Kidney (tissue), 14 donors: Measurements from ENCODE around the gene PLA2G4B. TPM values are rescaled to one million over a fixed set of nuclear protein-coding genes. Genes with fewer than 3 reads are reported as not detected.

Experiments
- DNase-seq, 5 donors: peaks; one replicate each; pipeline ENCODE4 v3.0.0-alpha.2; 2013 to 2020
- FAIRE-seq: peaks from 2 replicates; lab custom pipeline; 2012; peaks lifted over from hg19 to GRCh38; lab: Jason Lieb, UNC
- H3K27ac ChIP-seq, 2 donors: one replicate each; pipeline ENCODE4 v1.7.0; 2013; ENCODE audit warnings: low read depth in 2 of 2, low read length in 2 of 2, inconsistent platforms in 1 of 2
- H3K27me3 ChIP-seq: one replicate; pipeline ENCODE4 v1.7.1; 2013; ENCODE audit warnings: low read length, inconsistent platforms; ENCODE audit not compliant: control insufficient read depth, insufficient read depth
- H3K36me3 ChIP-seq, 3 donors: one replicate each; pipeline versions ENCODE4 v1.7.0 to v1.7.1; 2013; ENCODE audit warnings: low read length in 3 of 3, control low read depth in 1 of 3, inconsistent platforms in 1 of 3; ENCODE audit not compliant: insufficient read depth in 3 of 3, control insufficient read depth in 2 of 3
- H3K4me1 ChIP-seq, 3 donors: one replicate each; pipeline versions ENCODE4 v1.7.0 to v1.7.1; 2013; ENCODE audit warnings: low read length in 3 of 3, inconsistent platforms in 1 of 3, low read depth in 1 of 3; ENCODE audit not compliant: control insufficient read depth in 2 of 3, insufficient read depth in 2 of 3
- H3K4me3 ChIP-seq, 3 donors: one replicate each; pipeline versions ENCODE4 v1.7.0 to v1.8.1; 2013; ENCODE audit warnings: low read length in 3 of 3, control low read depth in 1 of 3, inconsistent platforms in 1 of 3
- H3K9ac ChIP-seq, 3 donors: one replicate each; pipeline versions ENCODE4 v1.7.0 to v1.7.1; 2013; ENCODE audit warnings: low read length in 3 of 3, control low read depth in 1 of 3, inconsistent platforms in 1 of 3
- H3K9me3 ChIP-seq, 3 donors: one replicate each; pipeline versions ENCODE4 v1.7.0 to v1.7.1; 2013; ENCODE audit warnings: low read length in 3 of 3, control low read depth in 1 of 3, inconsistent platforms in 1 of 3; ENCODE audit not compliant: control insufficient read depth in 2 of 3, insufficient read depth in 1 of 3
- CTCF ChIP-seq: IDR thresholded peaks from 3 replicates; pipeline ENCODE4 v1.5.1; 2012; ENCODE audit warnings: mild to moderate bottlenecking, moderate library complexity, borderline replicate concordance; ENCODE audit not compliant: insufficient read depth; ENCODE audit errors: extremely low read depth
- intact Hi-C: fragments of 100-400 bp; cut with DNase I; formaldehyde crosslinking; loops from one replicate; pipeline ENCODE4 v1.11.1; 2022
- polyA plus RNA-seq: library from polyadenylated mRNA; stranded (reverse); fragments of 350-450 nt; fragmentation: Illumina TruSeq; extraction: RNeasy Lipid Tissue Mini Kit (QIAGEN cat#74804); gene quantifications from one replicate; pipeline ENCODE4 v1.2.3, GENCODE V29; 2014; ENCODE audit warnings: low read depth, low replicate concordance; ENCODE audit not compliant: insufficient read depth
- total RNA-seq: library from RNA; stranded (reverse); fragmentation: NEBNext Ultra II Directional; extraction: Animal tissue kit (Norgen Biotek cat#: 25700); gene quantifications from one replicate; pipeline ENCODE4 v1.2.1, GENCODE V29; 2021
- donor health status: control.
- donor health status: control.
- donor health status: control.
- donor health status: control.
- donor health status: control.
- donor health status: DM: yes; HTN: yes; CAD: no.
- donor health status: Normal renal cell carcinoma (clear cell type).

Gene PLA2G4B
- total and polyA plus RNA-seq, 2 donors from 2014 or later, result 4.8 to 8.3 TPM

DNA sequence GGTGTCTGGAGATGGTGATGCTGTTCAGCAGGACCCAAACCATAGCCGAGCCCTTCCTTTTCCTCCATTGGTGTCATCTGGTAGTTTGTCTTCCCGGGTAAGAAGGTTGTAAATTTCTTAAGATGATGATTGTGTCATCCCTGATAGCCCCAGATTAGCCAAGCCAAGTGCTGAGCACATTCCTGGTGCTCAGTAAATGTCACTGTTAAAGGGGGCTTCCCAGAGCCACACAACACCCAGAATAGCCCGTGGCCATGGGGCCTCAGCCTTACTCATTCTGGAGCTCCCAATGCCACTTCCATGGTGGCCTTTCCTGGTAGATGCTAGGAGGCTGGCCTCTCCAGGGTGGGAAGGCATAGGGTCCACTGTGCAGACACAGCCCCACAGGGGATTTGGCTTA, 4.6 kb upstream of the PLA2G4B start:
- FAIRE-seq (no peak), DNase-seq (no peak)
- intact Hi-C loops, result no loop called here
- no peak overlapping the region for H3K9ac ChIP-seq
- no peaks in the 10 kb centered on the region for H3K9me3 ChIP-seq
- H3K4me1 ChIP-seq, result peaks cover 0 to under 1% (median 0%) of the 10 kb centered on the region in 3 donors
- no peaks in the 10 kb centered on the region for H3K27me3 ChIP-seq
- H3K36me3 ChIP-seq, result no peaks in the 10 kb centered on the region
- no peak overlapping the region for H3K4me3 ChIP-seq
- H3K27ac ChIP-seq, result no peak overlapping the region
- no peak for TF ChIP-seq CTCF

DNA sequence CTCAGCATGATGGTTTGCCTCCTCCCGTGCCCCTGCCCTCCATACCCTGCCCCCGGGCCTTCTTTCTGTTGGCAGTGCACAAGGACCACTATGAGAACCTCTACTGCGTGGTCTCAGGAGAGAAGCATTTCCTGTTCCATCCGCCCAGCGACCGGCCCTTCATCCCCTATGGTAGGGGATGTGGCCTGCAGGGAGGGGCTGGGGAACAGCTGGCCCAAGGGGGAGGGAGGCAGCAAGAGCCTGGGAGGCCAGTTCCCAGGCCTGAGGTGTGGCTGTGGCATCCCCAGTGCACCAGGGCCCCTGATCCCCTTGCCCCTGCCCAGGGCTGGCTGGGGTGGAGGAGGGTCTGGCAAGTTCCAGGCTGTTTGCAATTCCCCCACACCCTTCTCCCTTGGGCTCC, 2.6 kb upstream of the PLA2G4B start:
- no peaks in the 10 kb centered on the region for H3K4me1 ChIP-seq
- peaks cover 0 to 3% (median 0%) of the 10 kb centered on the region in 3 donors for H3K36me3 ChIP-seq
- H3K27me3 ChIP-seq, result no peaks in the 10 kb centered on the region
- H3K4me3 ChIP-seq, result no peak overlapping the region
- FAIRE-seq, result no peak
- H3K9me3 ChIP-seq, result no peaks in the 10 kb centered on the region
- intact Hi-C loops, result no loop called here
- no peak for TF ChIP-seq CTCF
- H3K9ac ChIP-seq, result no peak overlapping the region
- no peak overlapping the region for H3K27ac ChIP-seq
- no peak for DNase-seq

GRCh38 chr15:41836713-41837454, 1.8 kb upstream of the PLA2G4B start:
- no peak for DNase-seq
- no peak for TF ChIP-seq CTCF
- intact Hi-C loops, result no loop called here
- no peak for FAIRE-seq
- Histone ChIP-seq H3K4me1 (no peaks in the 10 kb centered on the region), H3K9me3 (no peaks in the 10 kb centered on the region), H3K27ac (no peak overlapping the region), H3K36me3 (peaks cover 0 to 3% (median 0%) of the 10 kb centered on the region in 3 donors), H3K4me3 (no peak overlapping the region), H3K27me3 (no peaks in the 10 kb centered on the region), H3K9ac (no peak overlapping the region)
